GM21825 (cell line): ENCODE measurements around the gene ENO1.
"Not testable (repeated sequence)": the region's sequence is repeated elsewhere in the genome, so short reads cannot be mapped to it uniquely, and the experiment has no call there.

Experiments used
- ATAC-seq: cut with Tn5 transposase; IDR thresholded peaks from one replicate; pipeline ENCODE4 v1.9.1; 2021; ENCODE audit warnings: mild to moderate bottlenecking, moderate library complexity; ENCODE audit not compliant: unreplicated experiment

ENO1 gene

DNA sequence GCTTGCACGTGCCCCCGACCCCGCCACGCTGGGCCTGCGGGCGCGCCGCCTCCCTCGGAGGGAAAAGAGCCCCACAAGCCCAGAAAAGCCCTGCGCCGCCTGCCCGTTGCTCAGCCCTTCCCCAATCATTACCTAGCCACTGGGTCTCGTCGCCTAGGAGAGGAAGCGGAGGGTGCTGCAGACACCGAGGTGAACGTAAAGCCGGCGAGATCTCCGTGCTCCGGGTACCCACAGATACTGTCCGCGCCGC lies at the start of gene ENO1:
Gene ENO1 (minus strand): TSS at position 239 of the 250 bp plus-strand sequence. CDS start 3,778 bp downstream, outside the sequence.
- no peak for ATAC-seq

DNA sequence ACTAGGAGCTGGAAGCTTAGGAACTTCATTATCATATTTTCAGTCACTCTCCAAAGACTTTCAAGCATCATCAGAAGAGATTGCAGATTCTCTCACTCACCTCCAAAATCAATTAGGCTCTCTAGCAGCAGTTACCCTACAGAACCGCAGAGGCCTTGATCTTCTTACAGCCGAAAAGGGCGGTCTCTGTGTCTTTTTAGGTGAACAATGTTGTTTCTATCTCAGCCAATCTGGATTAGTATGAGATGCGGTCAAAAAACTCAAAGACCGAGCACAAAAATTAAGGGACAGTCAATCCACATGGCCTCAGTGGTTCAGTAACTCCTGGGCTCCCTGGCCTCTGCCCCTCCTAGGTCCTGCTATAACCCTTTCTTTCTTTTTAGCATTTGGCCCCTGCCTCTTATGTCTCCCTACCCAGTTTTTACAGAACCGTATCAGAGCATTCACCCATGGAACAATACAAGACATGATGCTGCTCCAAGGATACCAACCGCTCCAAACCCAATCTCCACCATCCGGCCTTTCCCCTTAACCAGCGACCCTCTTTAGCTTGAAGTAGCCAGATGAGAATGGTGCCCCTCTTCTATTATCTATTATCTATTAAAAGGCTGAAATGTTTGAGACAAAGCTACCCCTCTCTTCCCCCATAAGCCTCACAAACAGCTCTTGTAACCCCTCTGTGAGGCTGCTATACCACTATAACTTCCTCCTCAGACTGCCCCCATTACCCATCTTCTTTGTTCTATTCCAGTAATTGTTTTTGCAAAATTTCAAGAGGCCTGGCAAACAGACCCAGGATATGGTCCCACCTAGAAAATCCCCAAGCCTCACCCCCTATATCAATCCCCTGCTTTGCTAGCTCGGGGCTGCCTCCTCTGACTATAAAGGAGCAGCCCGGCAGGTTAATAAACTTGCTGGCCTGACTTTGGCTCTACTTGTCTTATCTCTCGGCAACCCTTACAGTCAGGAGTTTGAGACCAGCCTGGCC lies 48.5 kb upstream of the ENO1 start:
- no peak for ATAC-seq

DNA sequence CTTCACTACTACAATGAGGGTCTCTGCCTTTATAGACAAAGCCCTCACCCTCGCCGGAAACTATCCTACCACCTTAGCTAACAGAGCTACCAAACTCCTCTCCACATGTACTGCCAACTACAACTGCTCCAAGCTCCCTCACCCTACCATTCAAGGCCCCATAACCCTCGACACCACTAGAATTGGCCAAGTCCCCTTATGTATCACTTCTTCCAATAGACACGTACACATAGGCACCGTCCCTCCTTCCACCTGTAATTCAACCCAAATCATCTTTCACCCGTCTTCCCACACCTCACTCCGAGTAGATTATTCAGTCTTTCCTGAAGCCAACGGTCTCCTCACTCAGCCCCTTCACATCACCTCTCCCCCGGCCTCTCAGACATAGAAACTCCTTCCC lies 47.5 kb upstream of the ENO1 start:
- no peak for ATAC-seq

DNA sequence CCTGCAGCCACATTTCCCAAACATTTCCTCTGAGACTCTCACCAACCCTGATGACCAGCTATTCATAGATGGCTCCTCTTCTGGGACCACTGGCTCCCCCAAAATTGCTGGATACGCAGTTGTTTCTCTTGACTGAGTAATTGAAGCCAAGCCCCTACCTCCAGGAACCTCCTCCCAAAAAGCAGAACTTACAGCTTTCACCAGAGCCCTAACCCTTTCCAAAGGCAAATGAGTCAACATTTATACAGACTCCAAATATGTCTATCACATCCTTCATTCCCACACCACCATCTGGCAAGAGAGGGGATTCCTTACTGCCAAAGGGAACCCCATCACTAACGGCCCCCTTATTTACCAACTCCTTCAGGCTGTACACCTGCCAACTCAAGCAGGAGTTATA lies 46.9 kb upstream of the ENO1 start:
- ATAC-seq = no peak

DNA sequence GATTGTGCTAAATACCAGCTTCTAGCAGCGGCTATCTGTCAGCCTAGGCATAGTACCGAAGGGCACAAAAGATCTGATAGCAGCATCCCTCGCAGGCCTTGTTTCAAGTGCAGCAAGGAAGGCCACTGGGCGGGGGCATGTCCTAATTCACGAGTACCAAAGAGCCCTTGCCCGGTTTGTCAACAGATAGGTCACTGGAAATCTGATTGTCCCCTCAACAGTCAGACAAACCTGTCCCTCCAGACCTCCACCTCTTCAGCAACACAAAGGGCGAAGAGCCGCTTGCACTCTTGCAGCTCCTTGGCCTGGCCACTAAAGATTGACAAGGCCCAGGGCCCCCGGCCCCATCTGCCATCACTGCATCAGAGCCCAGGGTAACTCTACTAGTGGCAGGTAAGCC lies 44.5 kb upstream of the ENO1 start:
- ATAC-seq = no peak

- not testable (repeated sequence) for ATAC-seq
Measured at GRCh38 chr1:8917536-8917935, 39.0 kb upstream of the ENO1 start.

DNA sequence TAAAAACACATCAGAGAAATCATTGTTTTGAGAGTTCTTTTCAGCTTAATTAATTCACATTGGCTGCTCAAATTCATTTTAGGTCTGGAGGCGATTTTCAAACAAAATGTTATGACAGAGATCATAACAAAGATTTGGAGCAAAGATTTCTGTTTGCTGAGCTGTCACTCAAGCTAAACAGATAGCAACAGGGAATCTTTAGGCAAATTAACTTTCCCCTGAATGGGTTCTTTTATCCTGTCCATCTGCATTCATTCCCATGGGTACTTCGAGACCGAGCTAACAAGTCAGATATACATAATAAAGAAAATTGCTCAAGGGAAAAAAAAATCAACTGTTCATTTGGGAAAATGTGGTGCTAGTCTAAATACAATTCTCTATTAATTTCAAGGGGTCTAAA lies 37.0 kb upstream of the ENO1 start:
- ATAC-seq = no peak

DNA sequence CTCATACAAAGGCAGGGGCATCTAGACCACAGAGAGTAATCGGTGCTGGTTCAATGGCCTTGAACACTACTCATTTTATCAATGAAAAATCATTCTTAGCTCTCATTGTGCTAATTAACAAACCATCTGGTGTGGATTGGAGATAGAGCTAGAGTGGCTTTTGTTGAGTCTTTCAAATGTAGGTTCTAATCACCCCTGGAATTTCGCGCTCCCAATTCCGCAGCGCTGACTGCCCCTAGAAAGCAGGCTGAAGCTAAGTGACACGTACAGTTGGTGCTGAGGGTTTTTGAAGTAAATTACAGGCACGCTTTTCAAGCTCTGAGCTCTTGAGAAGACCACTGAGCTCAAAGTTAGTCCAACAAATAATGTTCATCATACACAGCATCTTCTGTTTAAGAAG lies 36.0 kb upstream of the ENO1 start:
- no peak for ATAC-seq

DNA sequence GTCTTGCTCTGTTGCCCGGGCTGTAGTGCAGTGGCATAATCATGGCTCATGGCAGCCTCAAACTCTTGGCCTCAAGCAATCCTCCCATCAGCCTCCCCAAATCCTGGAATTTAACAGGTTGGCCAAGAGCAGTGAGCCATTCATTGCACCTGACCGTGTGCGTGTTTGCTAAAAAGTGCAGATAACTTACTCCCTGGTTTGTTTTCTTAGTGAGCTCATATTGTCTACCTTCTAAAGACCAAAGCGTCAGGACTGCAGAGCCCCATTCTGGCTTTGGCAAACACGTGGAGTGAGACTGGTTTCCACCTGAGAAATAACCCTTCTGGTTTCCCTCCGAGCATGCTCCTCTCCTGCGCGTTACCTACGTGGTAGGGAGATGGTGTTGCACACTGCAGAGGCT lies 35.0 kb upstream of the ENO1 start:
- ATAC-seq = no peak

GRCh38 chr1:8911416-8912309 lies 33.2 kb upstream of the ENO1 start:
- no peak for ATAC-seq

DNA sequence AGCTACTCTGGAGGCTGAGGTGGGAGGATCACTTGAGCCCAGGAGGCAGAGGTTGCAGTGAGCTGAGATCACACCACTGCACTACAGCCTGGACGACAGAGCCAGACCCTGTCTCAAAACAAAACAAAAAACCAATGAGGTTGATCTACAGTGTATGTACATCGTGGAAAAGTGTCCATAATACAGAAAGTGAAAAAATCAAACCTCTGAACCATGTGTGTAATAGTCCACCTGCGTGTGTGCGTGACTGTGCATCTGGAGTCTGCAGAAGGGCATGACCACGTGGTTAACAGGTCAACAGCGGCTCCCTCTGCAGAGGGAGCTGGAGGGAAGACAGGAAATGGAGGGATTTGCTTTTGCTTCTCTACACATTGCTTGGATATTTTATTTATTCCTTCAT lies 32.4 kb upstream of the ENO1 start:
- no peak for ATAC-seq

- ATAC-seq = no peak
Measured at GRCh38 chr1:8910331-8910730, 31.8 kb upstream of the ENO1 start.

- ATAC-seq = no peak
Measured at GRCh38 chr1:8908388-8909151, 30.1 kb upstream of the ENO1 start.

DNA sequence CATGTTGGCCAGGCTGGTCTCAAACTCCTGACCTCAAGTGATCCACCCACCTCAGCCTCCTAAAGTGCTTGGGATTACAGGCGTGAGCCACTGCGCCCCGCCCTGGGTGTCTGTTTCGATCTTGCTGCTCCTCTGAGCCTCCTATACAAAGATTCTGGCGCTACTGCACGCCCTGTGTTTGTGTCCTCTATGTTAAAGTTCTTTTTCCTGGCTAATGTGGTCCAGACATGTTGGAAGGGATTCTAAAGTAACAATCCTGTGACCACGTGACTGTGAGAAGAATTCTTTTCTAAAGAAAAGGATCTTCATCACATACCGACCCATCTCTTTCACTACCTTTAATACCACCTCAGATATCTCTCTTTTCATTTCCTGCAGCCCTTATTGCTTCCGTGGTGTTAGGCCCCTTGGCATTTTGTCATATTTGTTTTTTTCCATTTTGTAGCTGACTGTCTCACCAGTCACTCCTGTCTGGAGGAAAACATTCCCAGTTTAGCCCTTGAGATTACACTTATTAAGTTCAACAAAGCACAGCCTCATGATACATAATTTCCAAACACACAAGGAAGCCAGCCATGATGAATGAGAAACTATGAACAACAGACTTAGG lies 27.2 kb upstream of the ENO1 start:
- ATAC-seq = no peak

DNA sequence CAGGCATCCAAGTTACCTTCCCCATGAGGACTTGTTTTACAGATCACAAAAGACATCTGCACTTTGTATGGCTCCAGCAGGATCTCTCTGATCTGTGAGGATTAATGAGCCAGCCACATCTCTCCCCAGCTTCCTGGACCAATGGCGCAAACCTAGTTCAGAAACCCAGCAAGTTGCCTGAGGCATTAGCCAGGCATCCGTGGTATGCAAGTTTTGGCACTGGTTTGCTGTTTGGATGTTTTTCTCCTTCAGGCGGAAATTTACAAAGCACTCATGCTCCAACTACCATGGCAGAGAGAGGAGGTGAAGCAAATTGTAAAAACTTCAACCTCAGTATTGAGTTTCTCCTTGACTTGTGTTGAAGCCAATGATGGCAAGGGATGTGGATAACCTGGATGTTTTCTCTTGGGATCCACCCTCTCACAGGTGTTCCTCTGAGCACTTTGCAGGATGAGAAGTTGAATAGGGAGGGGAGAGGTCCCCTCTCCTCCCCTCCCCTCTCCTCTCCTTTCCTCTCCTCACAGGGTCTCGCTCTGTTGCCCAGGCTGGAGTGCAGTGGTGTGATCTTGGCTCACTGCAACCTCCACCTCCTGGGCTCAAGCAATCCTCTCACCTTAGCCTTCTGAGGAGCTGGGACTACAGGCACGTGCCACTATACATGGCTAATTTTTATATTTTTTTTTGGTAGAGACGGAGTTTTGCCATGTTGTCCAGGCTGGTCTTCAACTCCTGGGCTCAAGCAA lies 25.6 kb upstream of the ENO1 start:
- ATAC-seq = no peak

GRCh38 chr1:8903410-8903809 lies 24.9 kb upstream of the ENO1 start:
- no peak for ATAC-seq

DNA sequence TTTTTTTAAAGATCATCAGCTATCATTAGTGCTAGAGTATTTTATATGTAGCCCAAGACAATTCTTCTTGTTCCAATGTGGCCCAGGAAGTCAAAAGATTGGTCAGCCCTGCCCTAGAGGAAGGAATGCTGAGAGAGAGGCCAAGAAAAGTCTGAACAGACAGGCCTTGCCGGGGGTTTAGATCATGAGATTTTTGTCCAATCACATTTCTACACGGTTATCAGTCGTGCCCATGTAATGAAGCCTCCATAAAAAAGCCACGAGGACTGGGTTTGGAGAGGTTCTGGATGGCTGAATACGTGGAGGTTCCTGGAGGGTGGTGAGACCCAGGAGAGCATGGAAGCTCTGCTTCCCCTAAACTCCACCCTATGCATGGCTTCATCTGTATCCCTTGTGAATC lies 24.3 kb upstream of the ENO1 start:
- no peak for ATAC-seq

GRCh38 chr1:8900684-8901083 lies 22.2 kb upstream of the ENO1 start:
- ATAC-seq = not testable (repeated sequence)

GRCh38 chr1:8899046-8899445 lies 20.6 kb upstream of the ENO1 start:
- no peak for ATAC-seq

- not testable (repeated sequence) for ATAC-seq
Measured at GRCh38 chr1:8898418-8898817, 19.9 kb upstream of the ENO1 start.
